Muscle layer of colon (tissue), 2 donors: Measurements from ENCODE around the gene TMTC1.

Experiments
- H3K27ac ChIP-seq: one replicate; pipeline ENCODE4 v1.7.0; 2013; ENCODE audit warnings: low read depth, mild to moderate bottlenecking, low read length, moderate library complexity
- H3K27me3 ChIP-seq, 2 donors: one replicate each; pipeline ENCODE4 v1.7.0; 2013; ENCODE audit warnings: low read length in 2 of 2, mild to moderate bottlenecking in 2 of 2; ENCODE audit not compliant: insufficient read depth in 2 of 2, control insufficient read depth in 1 of 2
- H3K36me3 ChIP-seq: one replicate; pipeline ENCODE4 v1.7.0; 2013; ENCODE audit warnings: mild to moderate bottlenecking, low read length; ENCODE audit not compliant: insufficient read depth
- H3K4me1 ChIP-seq: one replicate; pipeline ENCODE4 v1.7.0; 2013; ENCODE audit warnings: mild to moderate bottlenecking, low read length; ENCODE audit not compliant: insufficient read depth
- H3K4me3 ChIP-seq, 2 donors: one replicate each; pipeline ENCODE4 v1.7.0; 2013; ENCODE audit warnings: low read length in 2 of 2, low read depth in 1 of 2, mild to moderate bottlenecking in 1 of 2, moderate library complexity in 1 of 2
- H3K9ac ChIP-seq: one replicate; pipeline ENCODE4 v1.7.0; 2013; ENCODE audit warnings: low read length
- H3K9me3 ChIP-seq: one replicate; pipeline ENCODE4 v1.7.0; 2013; ENCODE audit warnings: mild to moderate bottlenecking, low read length
- donor health status: abdominal sarcoma.
- donor health status: Adenocarcinoma of cecum.

TMTC1 gene

DNA sequence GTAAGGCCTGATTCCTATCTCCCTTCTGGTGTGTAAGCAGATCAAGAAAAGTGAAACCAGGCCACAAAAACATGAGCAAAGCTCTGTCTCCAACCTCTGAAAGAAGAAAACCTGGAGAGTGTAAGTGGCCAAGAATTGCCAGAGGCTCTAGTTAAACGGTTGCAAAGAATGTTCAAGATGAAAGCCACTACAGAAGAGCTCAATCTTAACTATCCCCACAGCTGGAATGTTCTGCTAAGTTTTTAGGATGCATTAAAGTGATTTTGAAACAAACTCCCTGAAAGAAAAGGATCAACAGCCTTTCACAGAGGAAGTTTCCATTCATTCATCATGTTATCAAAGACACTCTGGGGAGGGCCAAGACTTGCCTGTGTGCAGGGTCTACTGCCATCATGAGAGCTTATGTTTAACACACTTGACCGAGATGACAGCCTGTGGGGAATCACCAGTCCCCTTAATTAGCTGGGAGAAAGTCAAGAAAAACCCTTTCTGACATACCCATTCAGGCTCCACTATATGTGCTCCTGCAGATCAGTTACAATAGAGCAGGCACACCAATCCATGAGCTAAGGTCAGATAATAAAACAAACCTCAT, 158.3 kb downstream of the TMTC1 start:
- Histone ChIP-seq H3K4me3 (no peak overlapping the region), H3K9me3 (no peaks in the 10 kb centered on the region), H3K36me3 (no peaks in the 10 kb centered on the region), H3K4me1 (peaks cover 10% of the 10 kb centered on the region), H3K27ac (no peak overlapping the region), H3K27me3 (no peaks in the 10 kb centered on the region), H3K9ac (no peak overlapping the region)

DNA sequence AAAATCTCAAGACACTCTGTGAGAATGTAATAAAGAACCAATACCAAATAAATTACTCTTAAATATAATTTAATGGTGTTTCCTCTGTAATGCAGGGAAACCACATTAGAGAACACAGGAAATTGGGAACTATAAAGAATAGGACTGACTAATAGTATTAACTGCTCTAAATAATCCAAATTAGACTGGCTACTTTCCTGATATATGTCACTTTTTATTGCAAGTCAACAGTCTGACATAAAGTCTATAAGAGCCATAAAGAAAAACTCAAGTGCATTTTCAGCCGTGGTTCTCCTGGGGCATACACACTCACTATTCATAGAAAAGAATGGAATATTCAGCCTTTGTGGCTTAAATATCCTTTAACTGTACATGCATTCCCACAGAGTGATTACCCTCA, 161.5 kb downstream of the TMTC1 start:
- H3K9ac ChIP-seq: no peak overlapping the region
- no peaks in the 10 kb centered on the region for H3K27me3 ChIP-seq
- H3K36me3 ChIP-seq: no peaks in the 10 kb centered on the region
- H3K9me3 ChIP-seq: no peaks in the 10 kb centered on the region
- H3K4me1 ChIP-seq: peaks cover 10% of the 10 kb centered on the region
- H3K27ac ChIP-seq: no peak overlapping the region
- H3K4me3 ChIP-seq: no peak overlapping the region

DNA sequence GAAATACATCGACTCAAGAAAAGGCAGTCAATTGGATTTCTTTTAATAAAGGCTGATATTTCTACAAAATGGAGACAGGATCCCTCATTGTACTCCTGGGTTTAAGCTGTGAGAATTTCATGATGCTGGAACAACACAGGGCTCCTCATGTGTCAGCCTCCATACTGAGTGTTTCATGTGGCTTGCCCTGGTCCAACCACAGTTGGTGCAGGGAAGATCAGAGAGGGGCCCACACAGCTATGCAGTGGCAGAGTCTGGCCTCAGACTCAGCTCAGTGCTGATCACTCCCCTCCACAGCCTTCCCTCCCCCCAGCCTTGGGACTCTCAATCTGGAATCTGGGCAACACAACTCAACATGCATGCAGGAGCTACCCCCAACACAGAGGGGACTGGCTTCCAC, 163.7 kb downstream of the TMTC1 start:
- Histone ChIP-seq H3K27me3 (no peaks in the 10 kb centered on the region), H3K4me1 (peaks cover 2% of the 10 kb centered on the region), H3K4me3 (no peak overlapping the region), H3K9me3 (no peaks in the 10 kb centered on the region), H3K36me3 (no peaks in the 10 kb centered on the region), H3K9ac (no peak overlapping the region), H3K27ac (no peak overlapping the region)

DNA sequence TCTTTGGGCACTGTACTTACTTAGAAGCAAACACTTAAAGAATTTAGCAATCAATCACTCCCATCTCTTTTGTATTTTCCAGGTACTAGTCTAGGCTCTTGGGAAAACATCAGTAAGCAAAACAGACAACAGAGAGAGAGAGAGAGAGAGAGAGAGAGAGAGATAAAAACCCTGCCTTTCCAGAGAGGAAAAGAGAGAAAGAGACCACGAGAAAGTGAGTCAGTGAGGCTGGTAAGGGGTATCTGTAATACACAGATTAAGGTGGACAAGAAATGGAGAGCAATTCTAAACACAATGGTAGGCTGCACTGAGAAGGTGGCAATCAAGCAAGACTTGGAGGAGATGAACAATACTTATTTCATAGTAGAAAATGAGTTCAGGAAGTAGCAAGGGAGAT, 166.3 kb downstream of the TMTC1 start:
- no peaks in the 10 kb centered on the region for H3K9me3 ChIP-seq
- no peak overlapping the region for H3K27ac ChIP-seq
- peaks cover 4% of the 10 kb centered on the region for H3K36me3 ChIP-seq
- no peak overlapping the region for H3K4me3 ChIP-seq
- no peaks in the 10 kb centered on the region for H3K4me1 ChIP-seq
- H3K9ac ChIP-seq: no peak overlapping the region
- H3K27me3 ChIP-seq: no peaks in the 10 kb centered on the region

DNA sequence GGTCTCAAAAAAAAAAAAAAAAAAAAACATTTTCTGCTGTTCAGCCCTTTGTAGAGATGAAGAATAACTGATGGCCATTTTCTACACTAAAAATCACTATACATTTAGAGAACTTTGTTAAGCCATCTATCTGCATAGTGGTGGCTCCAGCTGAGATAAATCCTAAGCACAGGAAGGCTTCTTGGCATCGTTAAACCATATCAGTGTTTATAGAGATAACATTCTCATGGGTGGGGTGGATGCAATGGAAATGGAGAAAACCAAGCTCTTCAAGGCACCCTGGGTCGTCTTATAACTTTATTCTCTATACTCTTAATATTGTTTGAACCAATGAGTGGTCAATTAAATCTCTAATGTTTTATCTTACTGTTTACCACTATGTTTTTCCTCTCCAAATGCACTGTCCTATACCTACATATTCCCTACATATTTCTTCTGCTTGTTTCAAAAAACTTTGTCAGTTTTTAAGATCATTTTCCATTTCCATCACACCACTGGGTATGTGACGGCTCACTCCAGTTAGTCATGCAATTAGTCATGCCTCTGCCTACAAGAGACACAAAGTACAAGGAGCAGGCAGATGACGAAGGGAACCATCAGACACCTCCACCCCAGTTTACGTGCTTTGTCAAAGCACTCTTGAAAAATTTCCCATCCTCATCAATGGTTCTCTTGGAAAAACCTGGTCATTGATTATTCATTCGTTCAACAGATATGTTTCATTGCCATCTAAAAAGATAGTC, 166.9 kb downstream of the TMTC1 start:
- Histone ChIP-seq H3K27me3 (no peaks in the 10 kb centered on the region), H3K36me3 (peaks cover 4% of the 10 kb centered on the region), H3K9me3 (no peaks in the 10 kb centered on the region), H3K4me3 (no peak overlapping the region), H3K9ac (no peak overlapping the region), H3K4me1 (peaks cover 2% of the 10 kb centered on the region), H3K27ac (no peak overlapping the region)

DNA sequence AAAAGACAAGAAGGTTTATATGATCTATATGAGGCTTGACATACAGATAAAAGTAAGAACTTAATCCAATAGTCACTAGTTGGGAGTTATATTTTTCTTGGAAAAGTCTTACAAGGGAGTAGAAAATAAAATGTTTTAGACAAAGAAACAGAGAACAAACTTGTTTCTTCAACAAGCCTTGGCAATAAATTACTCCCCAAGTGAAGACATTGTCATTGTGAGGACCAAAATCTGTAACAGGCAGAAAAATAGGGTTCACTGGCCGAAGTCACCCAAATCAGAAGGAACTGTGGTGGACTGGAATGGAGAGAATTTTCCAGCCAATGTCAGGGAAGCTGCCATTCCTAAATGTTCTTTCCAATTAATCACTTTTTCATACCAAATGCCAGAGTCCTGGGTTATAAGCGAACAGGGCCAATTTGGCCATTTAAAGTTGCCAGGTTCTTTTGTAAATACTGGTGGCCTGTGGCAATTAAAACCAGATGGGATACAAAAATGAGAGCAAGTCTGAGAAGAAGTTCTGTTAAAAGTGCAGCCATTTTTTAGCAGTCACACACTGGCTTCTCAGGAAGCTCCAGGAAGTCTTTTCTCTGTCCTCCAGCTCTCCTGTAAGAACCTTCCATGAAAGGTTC, 168.9 kb downstream of the TMTC1 start:
- Histone ChIP-seq H3K27me3 (no peaks in the 10 kb centered on the region), H3K9ac (no peak overlapping the region), H3K36me3 (peaks cover 4% of the 10 kb centered on the region), H3K4me1 (peaks cover 17% of the 10 kb centered on the region), H3K4me3 (no peak overlapping the region), H3K9me3 (no peaks in the 10 kb centered on the region), H3K27ac (no peak overlapping the region)

DNA sequence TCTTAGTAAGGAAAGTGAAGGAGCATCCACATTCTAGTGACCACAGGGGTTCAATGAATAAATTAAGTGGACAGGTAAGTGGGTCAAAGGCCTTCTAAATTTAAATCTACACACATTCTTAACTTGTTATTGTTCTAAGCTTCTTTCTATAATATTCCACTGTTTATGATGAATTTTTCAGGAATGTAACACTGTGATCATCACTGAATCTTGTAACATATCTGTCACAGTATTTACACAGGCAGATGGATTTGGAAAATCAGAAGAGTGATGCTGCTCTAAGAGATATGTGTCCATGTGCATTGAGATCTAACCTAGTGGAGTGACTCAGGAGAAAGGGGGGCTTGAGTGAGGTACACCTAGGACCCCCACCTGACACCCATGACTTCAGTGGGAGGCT, 170.8 kb downstream of the TMTC1 start:
- H3K27me3 ChIP-seq: no peaks in the 10 kb centered on the region
- H3K9me3 ChIP-seq: no peaks in the 10 kb centered on the region
- no peak overlapping the region for H3K4me3 ChIP-seq
- H3K9ac ChIP-seq: no peak overlapping the region
- peaks cover 29% of the 10 kb centered on the region for H3K4me1 ChIP-seq
- no peak overlapping the region for H3K27ac ChIP-seq
- peaks cover 4% of the 10 kb centered on the region for H3K36me3 ChIP-seq

DNA sequence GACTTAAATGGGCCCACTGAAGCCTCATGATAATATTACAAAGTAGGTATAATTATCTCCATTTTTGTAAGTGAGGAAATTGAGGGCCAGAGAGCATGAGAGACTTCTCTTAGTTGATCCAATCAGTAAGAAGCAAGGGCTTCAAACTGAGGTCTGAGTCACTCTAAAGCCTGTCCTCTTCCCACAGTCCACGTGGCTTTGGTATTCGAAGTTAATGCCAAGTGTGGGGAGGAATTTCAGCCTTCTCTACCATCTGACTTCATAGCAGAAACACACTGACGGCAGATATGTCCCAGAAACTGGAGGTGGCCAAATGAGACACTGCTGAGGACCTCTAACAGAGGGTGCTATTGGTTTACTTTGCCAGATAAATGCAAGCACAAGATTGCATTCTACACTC, 171.8 kb downstream of the TMTC1 start:
- H3K27ac ChIP-seq: no peak overlapping the region
- peaks cover 29% of the 10 kb centered on the region for H3K4me1 ChIP-seq
- no peaks in the 10 kb centered on the region for H3K27me3 ChIP-seq
- no peaks in the 10 kb centered on the region for H3K9me3 ChIP-seq
- H3K4me3 ChIP-seq: no peak overlapping the region
- H3K36me3 ChIP-seq: peaks cover 4% of the 10 kb centered on the region
- H3K9ac ChIP-seq: no peak overlapping the region

DNA sequence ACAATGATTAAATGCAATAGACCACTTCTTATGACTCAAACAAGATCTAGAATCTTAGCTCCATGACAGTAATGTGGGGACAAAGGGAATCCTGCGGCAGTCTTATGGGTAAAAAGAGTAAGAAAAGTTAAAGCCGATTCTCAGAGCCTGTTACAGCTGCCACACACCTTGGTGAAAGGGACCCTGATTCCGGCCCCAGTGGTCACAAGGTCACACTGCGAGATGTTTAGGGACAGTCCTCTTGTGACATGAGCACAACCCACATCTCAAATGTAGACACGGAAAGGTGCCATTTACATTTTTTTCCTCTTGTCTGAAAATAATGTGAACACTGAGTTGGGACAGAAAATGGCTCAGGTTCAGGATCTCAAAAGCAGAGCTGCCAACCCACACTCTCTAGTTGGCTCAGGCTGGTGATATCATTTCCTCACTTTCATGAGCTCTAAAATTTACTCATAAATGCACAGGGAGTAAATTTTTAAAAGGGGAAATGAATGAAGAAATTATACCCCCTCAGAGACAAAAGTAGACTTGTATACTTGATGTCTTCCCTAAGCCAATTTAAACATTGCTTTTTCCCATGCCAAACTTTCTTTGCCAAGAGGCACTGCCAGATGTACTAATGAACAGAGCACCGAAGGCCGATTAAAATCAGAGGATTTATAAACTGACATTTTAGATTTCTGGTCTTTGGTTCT, 173.1 kb downstream of the TMTC1 start:
- Histone ChIP-seq H3K27me3 (no peaks in the 10 kb centered on the region), H3K4me1 (peaks cover 29% of the 10 kb centered on the region), H3K9ac (no peak overlapping the region), H3K4me3 (no peak overlapping the region), H3K36me3 (peaks cover 4% of the 10 kb centered on the region), H3K27ac (no peak overlapping the region), H3K9me3 (no peaks in the 10 kb centered on the region)

DNA sequence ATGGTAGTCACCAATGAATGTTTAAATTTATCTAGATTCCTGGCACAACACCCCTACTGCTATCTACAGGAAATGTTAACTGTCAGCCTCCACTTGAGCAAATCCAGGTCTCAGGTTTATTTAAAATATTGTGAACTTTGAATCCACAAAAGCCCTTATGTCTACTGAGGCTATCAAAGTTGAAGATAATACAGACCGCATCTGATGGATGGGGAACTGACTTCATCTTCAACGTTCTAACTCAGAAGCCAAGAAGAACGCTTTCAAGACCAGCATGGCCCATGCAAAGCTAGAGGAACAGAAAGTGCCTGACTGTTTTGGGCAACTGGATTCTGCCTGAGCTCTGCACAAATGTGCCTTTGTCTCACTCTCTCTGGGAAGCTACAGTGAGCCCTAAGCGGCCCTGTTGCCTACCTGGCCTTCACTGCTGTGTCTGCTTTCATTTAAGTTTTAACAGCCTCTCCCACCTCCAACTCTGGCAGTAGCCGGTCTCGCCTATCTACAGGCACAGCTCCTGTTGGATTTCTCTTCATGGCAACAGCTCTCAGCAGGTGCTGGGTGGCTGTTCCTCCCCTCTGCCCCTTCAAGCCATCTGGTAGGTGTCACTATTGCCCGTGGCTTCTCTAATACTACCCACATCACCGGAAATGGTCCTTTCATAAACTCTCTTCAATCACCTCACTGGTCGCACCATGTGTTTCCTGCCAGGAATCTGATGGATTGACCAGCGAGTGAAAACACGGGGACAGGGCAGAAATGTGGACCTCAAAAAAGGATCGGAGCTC, 174.1 kb downstream of the TMTC1 start:
- H3K36me3 ChIP-seq: peaks cover 4% of the 10 kb centered on the region
- H3K9me3 ChIP-seq: no peaks in the 10 kb centered on the region
- H3K4me1 ChIP-seq: peaks cover 29% of the 10 kb centered on the region
- no peaks in the 10 kb centered on the region for H3K27me3 ChIP-seq
- H3K27ac ChIP-seq: no peak overlapping the region
- no peak overlapping the region for H3K4me3 ChIP-seq
- no peak overlapping the region for H3K9ac ChIP-seq

DNA sequence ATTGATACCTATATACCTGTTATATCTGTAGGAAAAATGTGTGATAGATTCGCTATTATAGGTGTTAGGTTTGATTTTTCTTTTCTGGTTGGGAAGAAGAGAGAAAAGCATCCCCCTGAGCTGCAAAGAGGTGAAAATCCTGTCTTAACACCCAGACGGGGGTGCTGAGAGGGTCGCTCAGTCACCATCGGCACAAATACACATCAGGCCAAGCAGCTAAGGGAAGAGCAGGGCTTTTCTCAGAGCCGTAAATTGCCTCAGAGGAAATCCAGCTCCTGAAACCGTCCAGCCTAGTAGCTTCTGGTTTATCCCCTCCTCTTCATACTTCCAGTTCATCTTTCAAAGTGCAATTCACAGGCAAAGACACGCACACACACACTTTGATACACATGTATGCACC, 175.2 kb downstream of the TMTC1 start:
- Histone ChIP-seq H3K4me1 (peaks cover 29% of the 10 kb centered on the region), H3K27ac (no peak overlapping the region), H3K9me3 (no peaks in the 10 kb centered on the region), H3K9ac (no peak overlapping the region), H3K27me3 (no peaks in the 10 kb centered on the region), H3K36me3 (peaks cover 4% of the 10 kb centered on the region), H3K4me3 (no peak overlapping the region)
